Transverse colon (tissue), 4 donors: ENCODE results near the gene METRNL. TPM values are rescaled to one million over a fixed set of nuclear protein-coding genes. Genes with fewer than 3 reads are reported as not detected.
"Not testable (repeated sequence)": the region's sequence is repeated elsewhere in the genome, so short reads cannot be mapped to it uniquely, and the experiment has no call there.

ENCODE experiments used
- DNase-seq: peaks from one replicate; pipeline ENCODE4 v3.0.0-alpha.2; 2019
- H3K27ac ChIP-seq, 4 donors: fragments of 200-600 bp; sonication (generic); 2 replicates each; pipeline ENCODE4 v1.5.1; 2016 to 2018; ENCODE audit warnings: inconsistent platforms in 4 of 4
- H3K27me3 ChIP-seq: fragments of 200-600 bp; sonication (generic); 2 replicates; pipeline ENCODE4 v1.5.1; 2017; ENCODE audit warnings: inconsistent platforms
- H3K36me3 ChIP-seq, 4 donors: fragments of 200-600 bp; sonication (generic); 2 replicates each; pipeline ENCODE4 v1.5.1; 2017 to 2019; ENCODE audit warnings: inconsistent platforms in 4 of 4
- H3K4me1 ChIP-seq, 4 donors: fragments of 200-600 bp; sonication (generic); 2 replicates each; pipeline ENCODE4 v1.5.1; 2017 to 2020; ENCODE audit warnings: inconsistent platforms in 4 of 4
- H3K4me3 ChIP-seq, 4 donors: fragments of 200-600 bp; sonication (generic); 1 replicate in 1 of 4; 2 replicates in 3 of 4; pipeline versions ENCODE4 v1.5.1 to v1.6.1; 2017 to 2019; ENCODE audit warnings: inconsistent platforms in 4 of 4
- H3K9me3 ChIP-seq, 2 donors: fragments of 200-600 bp; sonication (generic); 2 replicates each; pipeline ENCODE4 v1.5.1; 2017 to 2019; ENCODE audit warnings: inconsistent platforms in 2 of 2
- CTCF ChIP-seq, 5 experiments: fragments of 200-600 bp in 3 of 5; fragments of 450-650 bp in 2 of 5; sonication (generic) in 3 of 5; IDR thresholded peaks; 1 replicate in 2 of 5; 2 replicates in 3 of 5; pipeline ENCODE4 v1.5.1; 2016 to 2017; ENCODE audit warnings: antibody characterized with exemption in 5 of 5, inconsistent platforms in 3 of 5, mild to moderate bottlenecking in 2 of 5, moderate library complexity in 1 of 5
- EP300 ChIP-seq: sonication (generic); formaldehyde crosslinking; IDR thresholded peaks from one replicate; pipeline ENCODE4 v1.6.1; 2017; ENCODE audit warnings: antibody characterized with exemption, low read depth
- POLR2A ChIP-seq: fragments of 450-650 bp; IDR thresholded peaks from one replicate; pipeline ENCODE4 v1.6.1; 2016; ENCODE audit warnings: antibody characterized with exemption, mild to moderate bottlenecking, moderate library complexity
- POLR2AphosphoS5 ChIP-seq, 3 donors: sonication (generic); formaldehyde crosslinking; IDR thresholded peaks; one replicate each; pipeline ENCODE4 v1.6.1; 2016; ENCODE audit warnings: antibody characterized with exemption in 3 of 3
- WGBS, 2 donors: methylation state at CpG; one replicate each; pipeline ENCODE4 v1.1.5; 2018; ENCODE audit warnings: low coverage in 1 of 2; 5-methylcytosine and 5-hydroxymethylcytosine counted together
- in situ Hi-C, 4 donors: fragments of 200-750 bp; cut with MboI; loops; one replicate each; pipeline versions ENCODE4 v1.15.0 to v1.15.1; 2017; ENCODE audit warnings: low sequenced_read_pairs in 3 of 4, low pct_ligation_motif_present in 1 of 4, low pct_unique_long_range_greater_than_20kb in 1 of 4
- intact Hi-C: fragments of 100-400 bp; cut with DNase I; formaldehyde crosslinking; loops from one replicate; pipeline ENCODE4 v1.15.1; 2023; ENCODE audit warnings: low total_unique reads
- total RNA-seq, 4 donors: library from RNA; depleted of rRNA; stranded (reverse); fragments of >200 nt; gene quantifications; one replicate each; pipeline ENCODE4 v1.1.0, GENCODE V29; 2016

The METRNL gene
- total RNA-seq, 4 donors from 2014 or later: 46.8 to 325 (median 112) TPM

GRCh38 chr17:83116783-83117555 is 37.6 kb downstream of the METRNL start:
- in situ Hi-C loops (no loop called here), intact Hi-C loops (no loop called here)
- TF ChIP-seq POLR2AphosphoS5 (IDR thresholded peaks at IDR 0.05) (no peak), POLR2A (no peak), CTCF (IDR thresholded peaks at IDR 0.05) (no peak), EP300 (no peak)
- H3K27ac ChIP-seq: no peak overlapping the region
- H3K4me1 ChIP-seq: peaks cover 0 to 5% (median 0%) of the 10 kb centered on the region in 4 donors
- peaks cover 8% of the 10 kb centered on the region for H3K27me3 ChIP-seq
- DNase-seq: no peak
- H3K9me3 ChIP-seq: no peaks in the 10 kb centered on the region
- 82 to 92% methylated on average over 7 to 21 of the region's 21 CpGs for WGBS, 2 donors
- no peaks in the 10 kb centered on the region for H3K36me3 ChIP-seq
- H3K4me3 ChIP-seq: no peak overlapping the region

GRCh38 chr17:83117583-83117982 is 38.2 kb downstream of the METRNL start:
- TF ChIP-seq EP300: no peak
- no peak for TF ChIP-seq CTCF (IDR thresholded peaks at IDR 0.05)
- TF ChIP-seq POLR2A: no peak
- no peak for TF ChIP-seq POLR2AphosphoS5 (IDR thresholded peaks at IDR 0.05)
- intact Hi-C loops (no loop called here), in situ Hi-C loops (no loop called here)
- Histone ChIP-seq H3K36me3 (no peaks in the 10 kb centered on the region), H3K27ac (no peak overlapping the region), H3K27me3 (peaks cover 11% of the 10 kb centered on the region), H3K4me1 (peaks cover 0 to 5% (median 0%) of the 10 kb centered on the region in 4 donors), H3K4me3 (no peak overlapping the region), H3K9me3 (no peaks in the 10 kb centered on the region)
- DNase-seq: no peak
- 45 to 57% methylated on average over 4 to 5 of the region's 5 CpGs for WGBS, 2 donors

GRCh38 chr17:83118071-83118841 is 38.8 kb downstream of the METRNL start:
- Histone ChIP-seq H3K9me3 (no peaks in the 10 kb centered on the region), H3K27ac (no peak overlapping the region), H3K4me3 (no peak overlapping the region), H3K4me1 (peaks cover 0 to 5% (median 0%) of the 10 kb centered on the region in 4 donors), H3K36me3 (no peaks in the 10 kb centered on the region), H3K27me3 (peaks cover 14% of the 10 kb centered on the region)
- intact Hi-C loops: no loop called here
- in situ Hi-C loops: no loop called here
- DNase-seq: no peak
- TF ChIP-seq POLR2A: no peak
- no peak for TF ChIP-seq POLR2AphosphoS5 (IDR thresholded peaks at IDR 0.05)
- 86% methylated on average over 22 of the region's 22 CpGs; no CpG with 5 or more reads in 1 of the 2 donors for WGBS, 2 donors

- Histone ChIP-seq H3K27ac (no peak overlapping the region), H3K36me3 (no peaks in the 10 kb centered on the region), H3K27me3 (peaks cover 28% of the 10 kb centered on the region), H3K4me1 (peaks cover 0 to 8% (median 1%) of the 10 kb centered on the region in 4 donors), H3K4me3 (no peak overlapping the region), H3K9me3 (no peaks in the 10 kb centered on the region)
- intact Hi-C loops (no loop called here), in situ Hi-C loops (no loop called here)
- TF ChIP-seq EP300: no peak
- TF ChIP-seq CTCF (IDR thresholded peaks at IDR 0.05): no peak
- TF ChIP-seq POLR2A: no peak
- no peak for TF ChIP-seq POLR2AphosphoS5 (IDR thresholded peaks at IDR 0.05)
- peak; percentile 39 for DNase-seq
- WGBS, 2 donors: 60 to 62% methylated on average over 3 to 25 of the region's 25 CpGs
These were observed 40.8 kb downstream of the METRNL start for GRCh38 chr17:83119987-83120864.

GRCh38 chr17:83121473-83121872 is 42.1 kb downstream of the METRNL start:
- H3K36me3 ChIP-seq, DNase-seq, H3K27ac ChIP-seq, intact Hi-C loops, H3K9me3 ChIP-seq, in situ Hi-C loops, H3K4me3 ChIP-seq: not testable (repeated sequence)
- H3K4me1 ChIP-seq: peaks cover 0 to 19% (median 8%) of the 10 kb centered on the region in 4 donors
- WGBS, 2 donors: 40 to 71% methylated on average over 4 to 12 of the region's 12 CpGs
- H3K27me3 ChIP-seq: peaks cover 35% of the 10 kb centered on the region
